ENCODE data around the gene NCDN.

Gene NCDN

DNA sequence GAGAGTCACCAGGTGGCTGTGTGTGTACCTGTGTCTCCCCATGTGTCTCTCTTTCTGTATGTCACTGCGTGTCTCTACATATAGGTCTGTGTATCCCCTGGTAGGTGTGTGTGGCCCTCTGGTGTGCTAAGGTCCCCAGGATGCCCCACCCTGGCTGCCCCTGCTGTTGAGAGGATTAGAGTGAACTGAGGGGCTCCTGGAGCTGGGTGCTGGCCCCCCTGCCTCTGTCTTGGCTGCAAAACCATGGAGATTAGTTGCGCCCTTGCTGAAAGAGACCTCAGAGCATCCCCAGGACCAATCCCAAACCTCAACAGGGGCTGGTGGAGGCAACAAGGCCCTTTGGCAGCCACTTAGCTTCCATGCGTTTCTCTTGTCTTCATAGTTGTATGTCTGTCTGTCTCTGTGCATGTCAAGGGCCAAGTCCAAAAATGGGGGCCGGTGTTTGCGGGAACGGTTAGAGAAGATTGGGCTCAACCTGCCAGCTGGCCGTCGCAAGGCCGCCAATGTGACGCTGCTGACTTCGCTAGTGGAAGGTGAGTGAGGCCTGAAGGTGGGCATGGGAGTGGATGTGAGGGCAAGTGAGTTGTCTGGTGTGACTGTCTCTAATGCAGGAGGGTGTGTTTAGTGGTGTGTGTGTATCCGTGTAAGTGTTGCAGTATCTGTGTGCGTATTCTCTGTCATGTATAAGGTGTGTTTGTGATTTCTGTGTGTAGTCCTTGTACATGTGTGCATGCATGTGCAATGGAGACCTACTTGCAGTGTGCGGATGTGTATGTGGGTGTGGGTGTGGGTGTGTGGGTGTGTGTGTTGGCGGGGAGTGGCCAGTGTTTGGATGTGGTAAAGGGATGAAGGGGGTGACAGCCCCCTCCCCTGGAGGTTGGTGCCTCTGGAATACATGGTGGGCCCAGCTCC is 32.2 kb downstream of the NCDN start:
- in situ Hi-C loops (cut with HindIII; ENCODE audit: low sequenced_read_pairs), result no loop called here
- DNase-seq (ENCODE audit: low read depth, low spot score), result no peak
- no peak overlapping the region for H3K4me3 ChIP-seq (ENCODE audit: low read depth, low read length)
- TF ChIP-seq, protein P1, sequence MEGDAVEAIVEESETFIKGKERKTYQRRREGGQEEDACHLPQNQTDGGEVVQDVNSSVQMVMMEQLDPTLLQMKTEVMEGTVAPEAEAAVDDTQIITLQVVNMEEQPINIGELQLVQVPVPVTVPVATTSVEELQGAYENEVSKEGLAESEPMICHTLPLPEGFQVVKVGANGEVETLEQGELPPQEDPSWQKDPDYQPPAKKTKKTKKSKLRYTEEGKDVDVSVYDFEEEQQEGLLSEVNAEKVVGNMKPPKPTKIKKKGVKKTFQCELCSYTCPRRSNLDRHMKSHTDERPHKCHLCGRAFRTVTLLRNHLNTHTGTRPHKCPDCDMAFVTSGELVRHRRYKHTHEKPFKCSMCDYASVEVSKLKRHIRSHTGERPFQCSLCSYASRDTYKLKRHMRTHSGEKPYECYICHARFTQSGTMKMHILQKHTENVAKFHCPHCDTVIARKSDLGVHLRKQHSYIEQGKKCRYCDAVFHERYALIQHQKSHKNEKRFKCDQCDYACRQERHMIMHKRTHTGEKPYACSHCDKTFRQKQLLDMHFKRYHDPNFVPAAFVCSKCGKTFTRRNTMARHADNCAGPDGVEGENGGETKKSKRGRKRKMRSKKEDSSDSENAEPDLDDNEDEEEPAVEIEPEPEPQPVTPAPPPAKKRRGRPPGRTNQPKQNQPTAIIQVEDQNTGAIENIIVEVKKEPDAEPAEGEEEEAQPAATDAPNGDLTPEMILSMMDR (IDR thresholded peaks at IDR 0.05; ENCODE audit: low read depth, low read length), result no peak

DNA sequence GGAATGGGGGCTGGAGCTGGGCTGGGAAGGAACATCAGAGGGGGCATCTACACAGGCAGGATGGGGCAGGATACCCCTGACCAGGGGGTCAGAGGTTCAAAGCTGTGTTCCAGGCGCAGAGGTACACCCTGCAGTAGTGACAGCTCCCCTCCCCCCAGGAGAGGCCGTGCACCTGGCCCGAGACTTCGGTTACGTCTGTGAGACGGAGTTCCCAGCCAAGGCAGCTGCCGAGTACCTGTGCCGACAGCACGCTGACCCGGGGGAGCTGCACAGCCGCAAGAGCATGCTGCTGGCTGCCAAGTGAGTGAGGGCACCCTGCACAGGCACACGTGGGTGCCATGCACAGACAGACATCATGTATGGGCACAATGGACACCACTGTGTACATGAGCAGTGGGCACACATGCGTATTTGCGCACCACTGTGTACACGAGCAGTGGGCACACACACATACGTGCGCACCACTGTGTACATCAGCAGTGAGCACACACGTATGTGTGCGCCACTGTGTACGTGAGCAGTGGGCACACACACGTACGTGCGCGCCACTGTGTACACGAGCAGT is 33.0 kb downstream of the NCDN start:
- DNase-seq (ENCODE audit: low read depth, low spot score), result no peak
- H3K4me3 ChIP-seq (ENCODE audit: low read depth, low read length), result no peak overlapping the region
- TF ChIP-seq, protein P1 (IDR thresholded peaks at IDR 0.05; ENCODE audit: low read depth, low read length), result no peak
- in situ Hi-C loops (cut with HindIII; ENCODE audit: low sequenced_read_pairs), result no loop called here

DNA sequence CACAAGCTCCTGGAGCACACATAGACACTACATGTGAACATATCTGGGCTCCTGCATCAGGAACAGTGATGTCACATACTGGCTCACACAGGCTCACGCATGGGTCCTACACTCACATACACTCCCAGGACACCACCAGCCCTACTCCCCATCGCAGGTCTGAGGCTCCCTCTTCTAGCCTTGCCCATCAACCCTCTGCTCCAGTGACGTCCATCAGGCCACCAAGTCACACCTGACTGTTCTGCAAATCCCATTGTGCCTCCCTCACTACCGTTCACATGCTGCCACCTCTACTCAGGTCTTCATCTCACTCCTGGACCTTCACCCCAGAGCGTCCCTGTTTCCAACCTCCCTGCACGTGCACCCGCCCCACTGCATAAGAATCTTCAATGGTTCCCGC is 33.6 kb downstream of the NCDN start:
- no peak overlapping the region for H3K4me3 ChIP-seq (ENCODE audit: low read depth, low read length)
- in situ Hi-C loops (cut with HindIII; ENCODE audit: low sequenced_read_pairs), result no loop called here
- DNase-seq (ENCODE audit: low read depth, low spot score), result no peak
- TF ChIP-seq, protein P1 (IDR thresholded peaks at IDR 0.05; ENCODE audit: low read depth, low read length), result no peak

DNA sequence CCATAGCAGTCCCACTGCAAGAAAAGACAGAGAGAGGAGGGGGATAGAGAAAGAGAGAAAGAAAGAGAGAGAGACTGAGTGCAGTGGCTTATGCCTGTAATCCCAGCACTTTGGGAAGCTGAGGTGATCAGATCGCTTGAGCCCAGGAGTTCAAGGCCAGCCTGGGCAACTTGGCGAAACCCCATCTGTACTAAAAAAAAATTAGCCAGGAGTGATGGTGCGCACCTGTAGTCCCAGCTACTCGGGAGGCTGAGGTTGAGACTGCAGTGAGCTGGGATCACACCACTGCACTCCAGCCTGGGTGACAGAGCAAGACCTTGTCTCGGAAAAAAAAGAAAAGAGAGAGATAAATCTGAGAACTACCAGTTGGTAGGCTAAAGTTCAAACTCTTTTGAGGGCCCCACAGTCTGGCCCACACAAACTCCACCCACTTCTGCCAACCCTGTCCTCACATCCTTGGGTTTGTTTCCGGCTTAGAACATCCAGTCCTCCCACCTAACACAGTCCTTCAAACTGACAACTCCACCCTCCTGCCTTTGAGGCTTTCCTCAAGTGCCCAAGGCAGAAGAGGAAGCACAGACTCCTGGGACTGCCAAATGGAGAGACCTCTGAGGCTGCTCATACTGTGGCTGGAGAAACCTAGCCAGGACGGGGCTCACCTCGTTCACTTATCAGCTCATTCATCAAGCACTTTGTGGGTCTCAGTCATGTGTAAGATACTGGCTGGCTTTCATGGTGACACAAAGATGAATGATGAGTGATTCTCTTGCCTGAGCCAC is 35.6 kb downstream of the NCDN start:
- in situ Hi-C loops (cut with HindIII; ENCODE audit: low sequenced_read_pairs), result no loop called here
- TF ChIP-seq, protein P1 (IDR thresholded peaks at IDR 0.05; ENCODE audit: low read depth, low read length), result no peak
- H3K4me3 ChIP-seq (ENCODE audit: low read depth, low read length), result no peak overlapping the region
- no peak for DNase-seq (ENCODE audit: low read depth, low spot score)

DNA sequence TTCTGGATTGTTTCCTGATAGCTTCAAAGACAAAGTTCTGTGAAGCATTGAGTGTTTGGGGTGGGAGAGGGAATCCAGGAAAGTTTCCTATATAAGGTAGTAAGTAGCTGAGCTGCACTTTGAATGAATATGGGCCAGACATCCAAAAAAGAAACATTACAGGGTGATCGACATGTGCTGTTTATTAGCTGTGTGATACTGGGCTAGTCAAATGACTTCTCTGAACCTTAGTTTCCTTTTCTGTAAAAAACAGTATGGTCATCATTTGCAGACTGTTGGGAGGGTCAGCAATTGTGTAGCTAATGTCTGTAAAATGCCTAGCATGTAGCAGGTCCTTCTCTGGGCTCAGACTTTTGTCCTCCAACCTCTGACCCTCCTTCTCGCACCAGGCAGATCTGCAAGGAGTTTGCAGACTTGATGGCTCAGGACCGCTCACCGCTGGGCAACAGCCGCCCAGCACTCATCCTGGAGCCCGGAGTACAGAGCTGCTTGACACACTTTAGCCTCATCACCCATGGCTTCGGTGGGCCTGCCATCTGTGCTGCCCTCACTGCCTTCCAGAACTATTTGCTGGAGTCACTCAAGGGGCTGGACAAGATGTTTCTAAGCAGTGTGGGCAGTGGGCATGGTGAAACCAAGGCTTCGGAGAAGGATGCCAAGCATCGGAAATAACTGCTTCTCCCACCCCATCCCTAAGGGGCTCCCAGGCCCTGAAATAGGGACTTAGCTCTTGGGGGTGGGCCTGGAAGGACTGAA is 36.6 kb downstream of the NCDN start:
- no peak overlapping the region for H3K4me3 ChIP-seq (ENCODE audit: low read depth, low read length)
- TF ChIP-seq, protein P1 (IDR thresholded peaks at IDR 0.05; ENCODE audit: low read depth, low read length), result no peak
- in situ Hi-C loops (cut with HindIII; ENCODE audit: low sequenced_read_pairs), result no loop called here
- no peak for DNase-seq (ENCODE audit: low read depth, low spot score)

DNA sequence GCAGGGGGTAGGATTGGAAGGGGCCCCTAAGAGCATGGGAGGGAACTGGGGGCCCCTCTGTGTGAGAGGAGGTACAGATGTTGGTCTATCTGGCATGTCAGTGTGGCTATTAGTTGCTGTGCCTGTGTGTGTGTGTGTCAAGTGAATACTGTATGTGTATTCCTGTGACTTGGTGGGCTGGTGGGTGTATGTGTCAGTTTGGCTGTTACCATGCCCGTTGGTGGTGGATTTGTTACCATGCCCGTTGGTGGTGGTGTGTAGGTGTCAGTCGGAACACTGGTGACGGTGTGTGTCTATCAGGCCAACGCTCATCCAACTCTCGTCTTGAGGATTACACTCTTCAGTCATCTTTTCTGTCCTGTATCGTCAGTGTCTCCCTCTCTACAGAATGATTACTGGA is 38.1 kb downstream of the NCDN start:
- no peak for DNase-seq (ENCODE audit: low read depth, low spot score)
- in situ Hi-C loops (cut with HindIII; ENCODE audit: low sequenced_read_pairs), result no loop called here
- no peak overlapping the region for H3K4me3 ChIP-seq (ENCODE audit: low read depth, low read length)
- TF ChIP-seq, protein P1 (IDR thresholded peaks at IDR 0.05; ENCODE audit: low read depth, low read length), result no peak

Data from astrocyte of the spinal cord (primary cell).